K562 (cell line): ENCODE measurements around the gene GALNT18. TPM values are rescaled to one million over a fixed set of nuclear protein-coding genes. Genes with fewer than 3 reads are reported as not detected.

ENCODE experiments used
- ATAC-seq: fragments of 200-7000 bp; cut with Tn5 transposase; 3 replicates; pipeline ENCODE4 v1.9.1; 2020; ENCODE audit warnings: moderate library complexity
- BruUV-seq: library from RNA; stranded (reverse); fragments of 400-500 nt; replicated peaks from 2 replicates; lab custom pipeline; 2021; lab: Mats Ljungman, UMichigan
- CTCF ChIA-PET: fragments of 300-600 bp; formaldehyde crosslinking; extraction: SDS; loops from one replicate; lab custom pipeline; 2021; ENCODE audit warnings: low intra/inter-chr PET ratio; lab: Yijun Ruan, JAX
- POLR2A ChIA-PET: fragments of 300-600, 350-650 bp; sonication (Branson Sonifier 250); formaldehyde crosslinking; extraction: SDS; loops from one replicate; lab custom pipeline; 2021; ENCODE audit warnings: antibody characterized with exemption, inconsistent platforms; lab: Yijun Ruan, JAX
- DNase-seq, 4 experiments: peaks; one replicate each; pipeline versions ENCODE4 v3.0.0 to v3.0.0-alpha.2; 2011 to 2018; ENCODE audit warnings: low spot score in 3 of 4, mixed read lengths in 3 of 4; ENCODE audit errors: extremely low read depth in 1 of 4
- FAIRE-seq: peaks from 2 replicates; lab custom pipeline; 2011; peaks lifted over from hg19 to GRCh38; lab: Jason Lieb, UNC
- H2AFZ ChIP-seq: 2 replicates; pipeline ENCODE4 v1.6.0; 2011; ENCODE audit warnings: low read depth, low read length, control low read depth, inconsistent platforms
- H3K27ac ChIP-seq: fragments of 200-600 bp; 3 replicates; pipeline ENCODE4 v1.8.0; 2011; ENCODE audit warnings: low read depth, mild to moderate bottlenecking, control low read depth, inconsistent platforms, low read length, moderate library complexity, mixed read lengths; ENCODE audit errors: extremely low read depth
- H3K27me3 ChIP-seq, 2 experiments: fragments of 300-600 bp in 1 of 2; 2 replicates in 1 of 2; 3 replicates in 1 of 2; pipeline versions ENCODE4 v1.6.0 to v1.8.0; 2011; ENCODE audit warnings: inconsistent platforms in 2 of 2, low read length in 2 of 2, mild to moderate bottlenecking in 1 of 2, mixed read lengths in 1 of 2, moderate library complexity in 1 of 2; ENCODE audit not compliant: control insufficient read depth in 2 of 2, insufficient read depth in 2 of 2
- H3K36me3 ChIP-seq: fragments of 300-600 bp; 3 replicates; pipeline ENCODE4 v1.8.0; 2011; ENCODE audit warnings: mild to moderate bottlenecking, low read length, inconsistent platforms; ENCODE audit not compliant: control insufficient read depth, insufficient read depth
- H3K4me1 ChIP-seq, 2 experiments: fragments of 200-600 bp in 1 of 2; replicated peaks in 1 of 2; 2 replicates in 1 of 2; 3 replicates in 1 of 2; pipeline versions ENCODE4 v1.5.1 to v1.8.0; 2011; ENCODE audit warnings: inconsistent platforms in 2 of 2, low read length in 2 of 2, mild to moderate bottlenecking in 1 of 2, mixed read lengths in 1 of 2, moderate library complexity in 1 of 2; ENCODE audit not compliant: control insufficient read depth in 2 of 2, insufficient read depth in 2 of 2
- H3K4me2 ChIP-seq: 2 replicates; pipeline ENCODE4 v1.6.1; 2011; ENCODE audit warnings: low read length, control low read depth, inconsistent platforms, mixed read lengths; ENCODE audit not compliant: insufficient read depth
- H3K4me3 ChIP-seq: fragments of 200-600 bp; sonication (generic), shearing (Covaris generic); 2 replicates; pipeline ENCODE4 v1.5.1; 2016; ENCODE audit warnings: control low read depth, inconsistent platforms
- H3K79me2 ChIP-seq: fragments of 200-600 bp; 3 replicates; pipeline ENCODE4 v1.8.0; 2011; ENCODE audit warnings: low read length, inconsistent platforms; ENCODE audit not compliant: control insufficient read depth, insufficient read depth
- H3K9ac ChIP-seq, 2 experiments: 2 replicates each; pipeline versions ENCODE4 v1.6.0 to v1.6.1; 2011; ENCODE audit warnings: low read depth in 2 of 2, low read length in 2 of 2, control low read depth in 1 of 2, inconsistent platforms in 1 of 2, mild to moderate bottlenecking in 1 of 2, mixed read lengths in 1 of 2; ENCODE audit not compliant: insufficient read depth in 1 of 2
- H3K9me1 ChIP-seq: one replicate; pipeline ENCODE4 v1.6.0; 2011; ENCODE audit warnings: inconsistent platforms, mild to moderate bottlenecking, low read length, moderate library complexity; ENCODE audit not compliant: control insufficient read depth, insufficient read depth
- H3K9me3 ChIP-seq: replicated peaks from 2 replicates; pipeline ENCODE4 v1.5.1; 2011; ENCODE audit warnings: low read depth, low read length, inconsistent platforms; ENCODE audit not compliant: control insufficient read depth, insufficient read depth
- H4K20me1 ChIP-seq: replicated peaks from 2 replicates; pipeline ENCODE4 v1.6.1; 2011; ENCODE audit warnings: low read length, inconsistent platforms, mixed read lengths; ENCODE audit not compliant: control insufficient read depth, insufficient read depth
- FOXP1 ChIP-seq: sonication (generic); formaldehyde crosslinking; IDR thresholded peaks from 2 replicates; pipeline ENCODE4 v1.8.0; 2022; ENCODE audit warnings: mild to moderate bottlenecking, missing genetic modification reagents
- HMGN3 ChIP-seq: IDR thresholded peaks from 2 replicates; pipeline ENCODE4 v1.6.1; 2011; ENCODE audit warnings: borderline replicate concordance, low read depth, mild to moderate bottlenecking, mixed read lengths, low read length; ENCODE audit not compliant: insufficient read length; ENCODE audit errors: extremely low read depth
- KAT8 ChIP-seq: fragments of 450-650 bp; IDR thresholded peaks from 2 replicates; pipeline ENCODE4 v1.6.1; 2016; ENCODE audit warnings: low read depth, mild to moderate bottlenecking
- KLF6 ChIP-seq: fragments of 250-450 bp; sonication (Bioruptor Pico); IDR thresholded peaks from 2 replicates; pipeline ENCODE4 v1.4.0; 2020; ENCODE audit warnings: mild to moderate bottlenecking, moderate library complexity, borderline replicate concordance
- MECOM ChIP-seq: fragments of 250-450 bp; sonication (Bioruptor Pico); IDR thresholded peaks from 2 replicates; pipeline ENCODE4 v1.8.0; 2022; ENCODE audit warnings: inconsistent platforms
- MLLT1 ChIP-seq, 2 experiments: fragments of 450-650 bp; IDR thresholded peaks; 2 replicates each; pipeline ENCODE4 v1.6.1; 2016
- THRAP3 ChIP-seq: fragments of 450-650 bp; IDR thresholded peaks from 2 replicates; pipeline ENCODE4 v1.6.1; 2016; ENCODE audit warnings: mild to moderate bottlenecking, inconsistent platforms, borderline replicate concordance
- ZBTB40 ChIP-seq, 2 experiments: fragments of 450-650 bp in 1 of 2; sonication (generic) in 1 of 2; formaldehyde crosslinking in 1 of 2; IDR thresholded peaks; 2 replicates each; pipeline versions ENCODE4 v1.7.1 to v1.9.0; 2016 to 2022; ENCODE audit warnings: inconsistent platforms in 1 of 2, mild to moderate bottlenecking in 1 of 2, missing genetic modification reagents in 1 of 2
- ZNF121 ChIP-seq: sonication (generic); formaldehyde crosslinking; conservative IDR thresholded peaks from 2 replicates; pipeline ENCODE4 v1.8.0; 2022; ENCODE audit warnings: missing genetic modification reagents
- WGBS: fragments of 100-300 bp; shearing (Covaris generic); methylation state at CpG from one replicate; pipeline ENCODE4 v1.1.6; 2016; ENCODE audit warnings: low coverage, mixed read lengths; ENCODE audit not compliant: insufficient coverage; ENCODE audit errors: missing lambda C conversion rate; 5-methylcytosine and 5-hydroxymethylcytosine counted together
- in situ Hi-C: fragments of 300-500 bp; cut with MboI; formaldehyde crosslinking; loops from 4 replicates; pipeline ENCODE4 v1.15.0; 2018; ENCODE audit warnings: inconsistent platforms, mixed read lengths
- intact Hi-C: fragments of 100-400 bp; cut with micrococcal nuclease; formaldehyde crosslinking; loops from 2 replicates; pipeline ENCODE4 v1.14.2; 2022
- polyA plus RNA-seq, 8 experiments: library from polyadenylated mRNA; depleted of rRNA in 4 of 8; stranded (reverse) in 5 of 8; unstranded in 3 of 8; fragments of >200 nt; fragmentation: Nextera tagmentation in 2 of 8; fragmentation: Illumina TruSeq in 1 of 8; extraction: Ambion mirVana in 2 of 8; extraction: Trizol in 1 of 8; gene quantifications; 2 replicates each; pipeline versions ENCODE4 v1.2.1 to v1.2.3, GENCODE V29; 2011 to 2014; ENCODE audit warnings: inconsistent platforms in 1 of 8, missing spikeins in 1 of 8
- total RNA-seq, 7 experiments: library from RNA; depleted of rRNA in 6 of 7; stranded (reverse); fragments of >200 nt in 6 of 7; fragmentation: Illumina TruSeq in 2 of 7; extraction: Trizol in 2 of 7; gene quantifications; 2 replicates each; pipeline versions ENCODE4 v1.2.1 to v1.2.3, GENCODE V29; 2011 to 2021; ENCODE audit warnings: low replicate concordance in 1 of 7

Gene GALNT18
- total and polyA plus RNA-seq, 9 of the 15 experiments (the other 6 are each of a cell fraction or from before 2014, with no cell fraction given), result not detected

GRCh38 chr11:11408436-11409221 lies 213.2 kb downstream of the GALNT18 start:
- Histone ChIP-seq H3K27ac (no peak overlapping the region), H3K27me3 (peaks cover 21 to 51% of the 10 kb centered on the region in 2 experiments; a peak in 4 of 5 replicates), H3K9ac (no peak overlapping the region), H3K4me3 (no peak overlapping the region), H3K9me1 (no peaks in the 10 kb centered on the region), H2AFZ (no peak overlapping the region), H3K4me2 (no peak overlapping the region), H3K9me3 (no peaks in the 10 kb centered on the region), H3K36me3 (no peaks in the 10 kb centered on the region), H3K4me1 (no peaks in the 10 kb centered on the region), H4K20me1 (no peaks in the 10 kb centered on the region), H3K79me2 (no peaks in the 10 kb centered on the region)
- no TSS peak for BruUV-seq
- in situ Hi-C loops (no loop called here), intact Hi-C loops (no loop called here)
- DNase-seq (no peak), FAIRE-seq (no peak), ATAC-seq (no peak)
- 0% methylated on average over 11 of the region's 11 CpGs for WGBS
- ChIA-PET POLR2A (no interaction called here), CTCF (no interaction called here)
- no peak for TF ChIP-seq ZNF121 (CRISPR knock-in tag)
- no peak for TF ChIP-seq KLF6 (CRISPR knock-in tag)
- TF ChIP-seq MECOM (CRISPR knock-in tag), result no peak
- no peak for TF ChIP-seq THRAP3
- TF ChIP-seq MLLT1 (IDR thresholded peaks at IDR 0.05), result no peak
- TF ChIP-seq FOXP1, result no peak
- TF ChIP-seq HMGN3, result no peak
- TF ChIP-seq ZBTB40 (IDR thresholded peaks at IDR 0.05), result no peak
- no peak for TF ChIP-seq ZBTB40 (CRISPR knock-in tag; IDR thresholded peaks at IDR 0.05)
- TF ChIP-seq KAT8, result no peak
